HepG2 (cell line): ENCODE data around the gene NEDD1. TPM values are rescaled to one million over a fixed set of nuclear protein-coding genes. Genes with fewer than 3 reads are reported as not detected.
A peak's percentile ranks its signal among the peaks of the same experiment; 100 is the strongest.

ENCODE experiments used
- ATAD3A ChIP-seq: sonication (generic); formaldehyde crosslinking; IDR thresholded peaks from 2 replicates; pipeline ENCODE4 v1.4.0; 2020; ENCODE audit warnings: missing genetic modification reagents
- IRX3 ChIP-seq: sonication (generic); formaldehyde crosslinking; IDR thresholded peaks from 2 replicates; pipeline ENCODE4 v1.8.1; 2023; ENCODE audit warnings: mild to moderate bottlenecking, low read depth, missing genetic modification reagents, borderline replicate concordance
- JUNB ChIP-seq: sonication (generic); formaldehyde crosslinking; IDR thresholded peaks from 2 replicates; pipeline ENCODE4 v1.8.0; 2022; ENCODE audit warnings: missing genetic modification reagents, mild to moderate bottlenecking, borderline replicate concordance
- MBD4 ChIP-seq: IDR thresholded peaks from 2 replicates; pipeline ENCODE4 v1.6.1; 2012; ENCODE audit warnings: low read length, inconsistent platforms, borderline replicate concordance
- PHF20 ChIP-seq: sonication (generic); formaldehyde crosslinking; IDR thresholded peaks from 2 replicates; pipeline ENCODE4 v1.5.0; 2020; ENCODE audit warnings: mild to moderate bottlenecking, missing genetic modification reagents
- PHF21A ChIP-seq: sonication (generic); formaldehyde crosslinking; IDR thresholded peaks from 2 replicates; pipeline ENCODE4 v1.5.0; 2020; ENCODE audit warnings: mild to moderate bottlenecking, missing genetic modification reagents
- SIN3A ChIP-seq: IDR thresholded peaks from 2 replicates; pipeline ENCODE4 v1.6.1; 2011; ENCODE audit warnings: low read depth, mild to moderate bottlenecking, control low read depth, low read length, borderline replicate concordance
- SRY ChIP-seq: sonication (generic); formaldehyde crosslinking; IDR thresholded peaks from 2 replicates; pipeline ENCODE4 v1.8.0; 2022; ENCODE audit warnings: mild to moderate bottlenecking, missing genetic modification reagents
- SUZ12 ChIP-seq: fragments of 150-350 bp; IDR thresholded peaks from 2 replicates; pipeline ENCODE4 v1.6.1; 2014; ENCODE audit warnings: low read depth, low read length
- TBX2 ChIP-seq: sonication (generic); formaldehyde crosslinking; IDR thresholded peaks from 2 replicates; pipeline ENCODE4 v1.5.0; 2020; ENCODE audit warnings: missing genetic modification reagents, mild to moderate bottlenecking, borderline replicate concordance
- YY1 ChIP-seq: IDR thresholded peaks from 2 replicates; pipeline ENCODE4 v1.6.1; 2011; ENCODE audit warnings: low read length, low read depth, moderate library complexity, mild to moderate bottlenecking; ENCODE audit not compliant: insufficient read depth, insufficient replicate concordance
- ZBTB43 ChIP-seq: sonication (generic); formaldehyde crosslinking; conservative IDR thresholded peaks from 2 replicates; pipeline ENCODE4 v1.4.0; 2020; ENCODE audit warnings: missing genetic modification reagents
- ZNF121 ChIP-seq: sonication (generic); formaldehyde crosslinking; IDR thresholded peaks from 2 replicates; pipeline ENCODE4 v1.5.0; 2020; ENCODE audit warnings: mild to moderate bottlenecking, missing genetic modification reagents
- ZNF230 ChIP-seq: sonication (generic); formaldehyde crosslinking; IDR thresholded peaks from 2 replicates; pipeline ENCODE4 v1.4.0; 2020; ENCODE audit warnings: mild to moderate bottlenecking, missing genetic modification reagents
- ZNF781 ChIP-seq: sonication (generic); formaldehyde crosslinking; IDR thresholded peaks from 2 replicates; pipeline ENCODE4 v1.5.1; 2020; ENCODE audit warnings: borderline replicate concordance, mild to moderate bottlenecking, missing genetic modification reagents; ENCODE audit errors: not compliant biosample characterization
- ZNF850 ChIP-seq: sonication (generic); formaldehyde crosslinking; conservative IDR thresholded peaks from 2 replicates; pipeline ENCODE4 v1.9.0; 2021; ENCODE audit warnings: mild to moderate bottlenecking, missing genetic modification reagents
- polyA plus RNA-seq, 8 experiments: library from polyadenylated mRNA; depleted of rRNA in 3 of 8; stranded (reverse) in 7 of 8; unstranded in 1 of 8; fragments of >200 nt; fragmentation: Illumina TruSeq in 4 of 8; extraction: Trizol in 4 of 8; gene quantifications; 2 replicates each; pipeline versions ENCODE4 v1.2.1 to v1.2.3, GENCODE V29; 2011 to 2016; ENCODE audit warnings: low read depth in 4 of 8, missing spikeins in 1 of 8, mixed read lengths in 1 of 8; ENCODE audit not compliant: insufficient read depth in 1 of 8
- total RNA-seq, 5 experiments: library from RNA; depleted of rRNA; stranded (reverse); fragments of >200 nt; fragmentation: Illumina TruSeq; extraction: Trizol; gene quantifications; 2 replicates each; pipeline ENCODE4 v1.2.3, GENCODE V29; 2016; ENCODE audit warnings: low read depth in 1 of 5
- TF ChIP-seq, protein P1 (sequence below): sonication (generic); formaldehyde crosslinking; IDR thresholded peaks from 2 replicates; pipeline ENCODE4 v1.4.0; 2020; ENCODE audit warnings: mild to moderate bottlenecking, missing genetic modification reagents
- TF ChIP-seq, protein P2 (sequence below): sonication (generic); formaldehyde crosslinking; IDR thresholded peaks from 2 replicates; pipeline ENCODE4 v1.5.1; 2020; ENCODE audit warnings: mild to moderate bottlenecking, moderate library complexity, missing genetic modification reagents
- TF ChIP-seq, protein P3 (sequence below), 2 experiments: sonication (generic) in 1 of 2; formaldehyde crosslinking in 1 of 2; IDR thresholded peaks; 2 replicates each; pipeline versions ENCODE4 v1.6.1 to v1.9.0; 2014 to 2022; ENCODE audit warnings: antibody characterized with exemption in 1 of 2, borderline replicate concordance in 1 of 2, inconsistent platforms in 1 of 2, low read depth in 1 of 2, missing genetic modification reagents in 1 of 2

NEDD1 gene
- total and polyA plus RNA-seq, 2 of the 13 experiments (the other 11 are each of a cell fraction or from before 2014, with no cell fraction given): 11.2 to 21.5 TPM

DNA sequence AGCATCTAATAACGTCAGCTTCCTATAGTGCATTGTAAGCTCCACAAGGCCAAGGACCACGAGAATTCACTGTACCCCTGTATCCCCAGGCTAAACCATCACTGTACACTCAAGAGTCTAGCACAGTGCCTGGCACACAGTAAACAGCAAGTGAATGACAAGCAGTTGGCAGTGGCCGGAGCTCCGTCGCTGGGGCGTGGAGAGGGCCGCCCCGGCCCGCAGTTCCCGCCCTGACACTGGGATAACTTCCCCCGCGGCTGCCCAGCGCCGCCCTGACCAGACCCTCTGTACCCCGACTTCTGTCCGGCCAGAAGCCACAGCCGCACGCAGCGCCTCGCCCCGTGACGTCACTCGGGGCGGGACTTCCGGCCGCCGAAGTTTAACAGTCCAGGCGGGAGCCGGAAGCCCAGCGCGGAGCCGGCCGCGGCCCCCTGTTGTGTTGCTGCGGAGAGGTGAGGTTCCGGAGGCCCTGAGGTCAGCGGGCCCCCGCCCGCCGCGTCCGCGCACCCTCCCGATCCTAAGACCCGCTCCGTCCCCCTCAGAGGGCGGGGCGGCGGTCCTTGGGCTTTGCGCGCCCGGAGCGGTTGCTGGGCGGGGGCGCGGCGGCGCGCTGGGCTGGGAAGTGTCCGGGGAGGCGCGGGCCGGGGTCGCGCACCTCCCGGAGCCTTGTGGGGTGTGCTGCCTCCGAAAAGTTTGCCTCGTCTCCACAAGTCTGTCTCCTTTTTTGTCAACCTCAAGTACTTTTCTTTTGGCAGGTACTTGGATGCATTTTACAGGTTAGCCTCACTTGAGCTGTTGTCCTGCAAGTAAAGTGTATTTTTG lies at the start of gene NEDD1 (continued):
- TF ChIP-seq PHF20 (CRISPR knock-in tag) (peak; percentile 80), MBD4 (no peak), SUZ12 (no peak), SRY (CRISPR knock-in tag) (no peak; the same call in 1 of the 2 replicates), JUNB (CRISPR knock-in tag) (no peak), ZNF230 (CRISPR knock-in tag) (0 out of 2 replicates have a peak, but pooled peaks have one; percentile 19), ZNF850 (CRISPR knock-in tag) (no peak), ATAD3A (CRISPR knock-in tag) (no peak), TBX2 (CRISPR knock-in tag) (peak; percentile 78; the same call in 1 of the 2 replicates), YY1 (peak; percentile 66), ZBTB43 (CRISPR knock-in tag) (0 out of 2 replicates have a peak, but pooled peaks have one; percentile 31), ZNF121 (CRISPR knock-in tag) (no peak), IRX3 (CRISPR knock-in tag) (peak; percentile 69; the same call in 1 of the 2 replicates), PHF21A (peak; percentile 83), ZNF781 (CRISPR knock-in tag) (no peak), SIN3A (peak; percentile 67; the same call in 1 of the 2 replicates)
- TF ChIP-seq, protein P1, sequence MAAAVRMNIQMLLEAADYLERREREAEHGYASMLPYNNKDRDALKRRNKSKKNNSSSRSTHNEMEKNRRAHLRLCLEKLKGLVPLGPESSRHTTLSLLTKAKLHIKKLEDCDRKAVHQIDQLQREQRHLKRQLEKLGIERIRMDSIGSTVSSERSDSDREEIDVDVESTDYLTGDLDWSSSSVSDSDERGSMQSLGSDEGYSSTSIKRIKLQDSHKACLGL: peak; percentile 13; the same call in 1 of the 2 replicates
- TF ChIP-seq, protein P2, sequence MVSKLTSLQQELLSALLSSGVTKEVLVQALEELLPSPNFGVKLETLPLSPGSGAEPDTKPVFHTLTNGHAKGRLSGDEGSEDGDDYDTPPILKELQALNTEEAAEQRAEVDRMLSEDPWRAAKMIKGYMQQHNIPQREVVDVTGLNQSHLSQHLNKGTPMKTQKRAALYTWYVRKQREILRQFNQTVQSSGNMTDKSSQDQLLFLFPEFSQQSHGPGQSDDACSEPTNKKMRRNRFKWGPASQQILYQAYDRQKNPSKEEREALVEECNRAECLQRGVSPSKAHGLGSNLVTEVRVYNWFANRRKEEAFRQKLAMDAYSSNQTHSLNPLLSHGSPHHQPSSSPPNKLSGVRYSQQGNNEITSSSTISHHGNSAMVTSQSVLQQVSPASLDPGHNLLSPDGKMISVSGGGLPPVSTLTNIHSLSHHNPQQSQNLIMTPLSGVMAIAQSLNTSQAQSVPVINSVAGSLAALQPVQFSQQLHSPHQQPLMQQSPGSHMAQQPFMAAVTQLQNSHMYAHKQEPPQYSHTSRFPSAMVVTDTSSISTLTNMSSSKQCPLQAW: no peak
- TF ChIP-seq, protein P3, sequence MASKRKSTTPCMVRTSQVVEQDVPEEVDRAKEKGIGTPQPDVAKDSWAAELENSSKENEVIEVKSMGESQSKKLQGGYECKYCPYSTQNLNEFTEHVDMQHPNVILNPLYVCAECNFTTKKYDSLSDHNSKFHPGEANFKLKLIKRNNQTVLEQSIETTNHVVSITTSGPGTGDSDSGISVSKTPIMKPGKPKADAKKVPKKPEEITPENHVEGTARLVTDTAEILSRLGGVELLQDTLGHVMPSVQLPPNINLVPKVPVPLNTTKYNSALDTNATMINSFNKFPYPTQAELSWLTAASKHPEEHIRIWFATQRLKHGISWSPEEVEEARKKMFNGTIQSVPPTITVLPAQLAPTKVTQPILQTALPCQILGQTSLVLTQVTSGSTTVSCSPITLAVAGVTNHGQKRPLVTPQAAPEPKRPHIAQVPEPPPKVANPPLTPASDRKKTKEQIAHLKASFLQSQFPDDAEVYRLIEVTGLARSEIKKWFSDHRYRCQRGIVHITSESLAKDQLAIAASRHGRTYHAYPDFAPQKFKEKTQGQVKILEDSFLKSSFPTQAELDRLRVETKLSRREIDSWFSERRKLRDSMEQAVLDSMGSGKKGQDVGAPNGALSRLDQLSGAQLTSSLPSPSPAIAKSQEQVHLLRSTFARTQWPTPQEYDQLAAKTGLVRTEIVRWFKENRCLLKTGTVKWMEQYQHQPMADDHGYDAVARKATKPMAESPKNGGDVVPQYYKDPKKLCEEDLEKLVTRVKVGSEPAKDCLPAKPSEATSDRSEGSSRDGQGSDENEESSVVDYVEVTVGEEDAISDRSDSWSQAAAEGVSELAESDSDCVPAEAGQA (IDR thresholded peaks at IDR 0.05; ENCODE audit: low read depth): peak; percentile 73
- TF ChIP-seq, protein P3 (CRISPR knock-in tag; IDR thresholded peaks at IDR 0.05; ENCODE audit: borderline replicate concordance): no peak
